Left ventricle myocardium superior (tissue), 1 donor: Measurements from ENCODE around the gene SLC22A16. TPM values are rescaled to one million over a fixed set of nuclear protein-coding genes. Genes with fewer than 3 reads are reported as not detected.
"Not testable (repeated sequence)": the region's sequence is repeated elsewhere in the genome, so short reads cannot be mapped to it uniquely, and the experiment has no call there.

Experiments
- ATAC-seq: fragments of 200-7000 bp; cut with Tn5 transposase; one replicate; pipeline ENCODE4 v1.9.1; 2020; ENCODE audit warnings: mild to moderate bottlenecking, moderate library complexity
- DNase-seq: peaks from one replicate; pipeline ENCODE4 v3.0.0-alpha.2; 2020
- intact Hi-C: fragments of 100-400 bp; cut with micrococcal nuclease; formaldehyde crosslinking; loops from one replicate; pipeline ENCODE4 v1.11.0; 2022
- total RNA-seq: library from RNA; stranded (reverse); fragmentation: NEBNext Ultra II Directional; extraction: Animal tissue kit (Norgen Biotek cat#: 25700); gene quantifications from one replicate; pipeline ENCODE4 v1.2.1, GENCODE V29; 2021
- donor health status: DM: no; HTN: yes; CAD: no; lungs with severe emphysema.

SLC22A16 gene
- total RNA-seq, 1 donor from 2014 or later, result not detected

- intact Hi-C loops, result no loop called here
- DNase-seq (no peak), ATAC-seq (peak; percentile 22)
These were observed 15.4 kb upstream of the SLC22A16 start for GRCh38 chr6:110491644-110492317.

DNA sequence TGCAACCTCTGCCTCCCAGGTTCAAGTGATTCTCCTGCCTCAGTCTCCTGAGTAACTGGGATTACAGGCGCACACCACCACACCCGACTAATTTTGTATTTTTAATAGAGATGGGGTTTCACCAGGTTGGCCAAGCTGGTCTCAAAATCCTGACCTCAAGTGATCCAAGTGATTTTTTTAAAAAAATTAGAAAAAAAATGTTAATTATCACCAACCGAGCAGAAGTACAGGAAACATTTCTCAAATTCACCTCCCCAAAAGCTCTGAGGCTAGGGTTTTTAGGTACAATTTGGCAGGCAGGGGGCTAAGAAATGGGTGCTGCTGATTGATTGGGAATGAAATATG lies 14.9 kb upstream of the SLC22A16 start:
- no peak for ATAC-seq
- no peak for DNase-seq
- intact Hi-C loops, result no loop called here

GRCh38 chr6:110490110-110490509 lies 13.7 kb upstream of the SLC22A16 start:
- ATAC-seq, result no peak
- DNase-seq, result no peak
- intact Hi-C loops, result no loop called here

- intact Hi-C loops, result no loop called here
- ATAC-seq, result no peak
These were observed 12.3 kb upstream of the SLC22A16 start for GRCh38 chr6:110488606-110489190.

DNA sequence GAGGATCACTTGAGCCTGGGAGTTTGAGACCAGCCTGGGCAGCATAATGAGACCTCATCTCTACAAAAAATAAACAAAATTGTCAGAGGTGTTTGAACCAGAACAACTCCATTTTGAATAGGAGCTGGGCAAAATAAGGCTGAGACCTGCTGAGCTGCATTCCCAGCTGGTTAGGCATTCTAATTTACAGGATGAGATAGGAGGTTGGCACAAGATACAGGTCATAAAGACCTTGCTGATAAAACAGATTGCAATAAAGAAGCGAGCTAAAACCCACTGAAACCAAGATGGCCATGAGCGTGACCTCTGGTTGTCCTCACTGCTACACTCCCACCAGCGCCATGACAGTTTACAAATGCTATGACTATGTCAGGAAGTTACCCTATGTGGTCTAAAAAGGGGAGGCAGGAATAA lies 11.6 kb upstream of the SLC22A16 start:
- DNase-seq, intact Hi-C loops, ATAC-seq: not testable (repeated sequence)

More at GRCh38 chr6:110488606-110489190, 12.3 kb upstream of the SLC22A16 start:
- no peak for DNase-seq

GRCh38 chr6:110486756-110487155 lies 10.3 kb upstream of the SLC22A16 start:
- intact Hi-C loops, result no loop called here
- no peak for DNase-seq
- no peak for ATAC-seq

DNA sequence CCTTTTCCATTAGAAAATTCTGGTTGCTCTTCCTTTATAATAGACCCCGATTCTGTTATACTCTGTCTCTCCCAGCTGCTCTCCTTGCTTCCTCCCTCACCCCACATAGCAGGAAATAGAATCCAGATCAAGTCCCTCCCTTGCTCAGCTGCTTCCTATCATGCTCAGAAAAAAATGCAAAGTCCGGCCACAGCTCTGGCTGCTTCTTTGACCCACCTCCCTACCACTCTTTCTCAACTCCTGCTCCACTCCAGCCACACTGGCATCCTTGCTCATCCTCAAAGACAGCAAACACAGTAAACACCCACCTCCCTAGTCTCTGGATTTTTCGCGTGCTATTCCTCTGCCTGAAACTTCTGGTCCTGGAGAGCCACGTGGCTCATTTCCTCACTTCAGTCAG lies 9.1 kb upstream of the SLC22A16 start:
- intact Hi-C loops, result no loop called here
- DNase-seq (no peak), ATAC-seq (no peak)

DNA sequence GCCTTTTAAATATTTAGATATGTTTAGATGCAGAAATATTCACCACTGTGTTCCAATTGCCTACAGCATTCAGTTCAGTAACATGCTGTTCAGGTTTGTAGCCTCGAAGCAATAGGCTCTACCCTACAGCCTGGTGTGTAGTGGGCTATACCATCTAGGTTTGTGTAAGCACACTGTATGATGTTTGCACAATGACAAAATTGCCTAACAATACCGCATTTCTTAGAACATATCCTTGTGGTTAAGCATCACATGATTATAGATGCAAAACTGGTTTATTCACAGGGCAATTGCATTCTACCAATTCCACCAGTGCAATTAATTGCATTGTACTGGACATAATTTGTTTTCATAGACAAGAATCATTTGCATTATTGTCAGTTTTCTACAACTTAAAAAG lies 7.9 kb upstream of the SLC22A16 start:
- ATAC-seq, result no peak
- intact Hi-C loops, result no loop called here
- no peak for DNase-seq

DNA sequence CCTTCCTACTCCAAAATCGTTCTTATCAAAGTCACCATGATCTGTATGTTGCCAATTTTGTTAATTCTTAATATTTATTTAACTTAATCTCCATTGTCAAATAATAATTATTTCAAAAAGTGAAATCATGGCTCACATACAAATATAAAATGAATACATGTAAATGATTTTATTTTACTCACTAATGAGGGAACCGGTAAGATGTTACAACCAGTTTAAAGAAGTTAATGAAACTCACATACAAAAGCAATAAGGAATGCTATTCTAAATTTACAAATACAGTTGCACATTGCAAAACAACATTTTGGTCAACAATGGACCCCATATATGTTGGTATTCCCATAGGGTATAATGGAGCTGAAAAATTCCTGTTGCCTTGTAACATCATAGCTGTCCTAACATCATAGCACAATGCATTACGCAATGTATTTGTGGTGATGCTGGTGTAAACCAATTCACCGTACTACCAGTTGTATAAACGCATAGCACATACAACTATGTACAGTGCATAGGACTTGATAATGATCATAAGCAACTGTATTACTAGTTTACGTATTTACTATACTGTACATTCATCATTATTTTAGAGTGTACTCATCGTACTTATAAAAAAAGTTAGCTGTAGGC lies 6.5 kb upstream of the SLC22A16 start:
- intact Hi-C loops, result no loop called here
- no peak for ATAC-seq

GRCh38 chr6:110481081-110481480 lies 4.7 kb upstream of the SLC22A16 start:
- ATAC-seq, result no peak
- intact Hi-C loops, result no loop called here
- DNase-seq, result no peak

More for the DNA sequence above, 6.5 kb upstream of the SLC22A16 start:
- no peak for DNase-seq

- ATAC-seq (peak; percentile 60), DNase-seq (no peak)
- intact Hi-C loops, result no loop called here
These were observed 1.3 kb downstream of the SLC22A16 start for GRCh38 chr6:110475066-110475653.

- DNase-seq (no peak), ATAC-seq (no peak)
- intact Hi-C loops, result no loop called here
These were observed 1.9 kb downstream of the SLC22A16 start for GRCh38 chr6:110474500-110474899.

DNA sequence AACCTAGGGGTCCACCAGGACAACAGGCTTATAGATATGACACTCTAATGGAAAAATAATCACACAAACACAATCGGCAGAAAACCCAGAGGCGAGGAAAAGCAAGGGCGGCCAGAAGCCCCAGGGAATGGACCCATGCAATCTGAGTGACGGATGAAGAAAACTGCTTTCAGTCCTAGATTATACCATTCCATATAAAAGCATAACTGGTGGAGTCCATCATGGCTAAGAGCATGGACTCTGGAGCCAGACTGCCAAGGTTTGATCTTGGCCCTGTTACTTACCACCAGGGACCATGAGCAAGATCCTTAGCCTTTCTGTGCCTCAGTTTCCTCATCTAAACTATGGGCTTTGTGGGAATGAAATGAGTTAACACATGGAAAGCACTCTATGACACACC lies 3.7 kb downstream of the SLC22A16 start:
- ATAC-seq, result no peak
- DNase-seq, result no peak
- intact Hi-C loops, result no loop called here

DNA sequence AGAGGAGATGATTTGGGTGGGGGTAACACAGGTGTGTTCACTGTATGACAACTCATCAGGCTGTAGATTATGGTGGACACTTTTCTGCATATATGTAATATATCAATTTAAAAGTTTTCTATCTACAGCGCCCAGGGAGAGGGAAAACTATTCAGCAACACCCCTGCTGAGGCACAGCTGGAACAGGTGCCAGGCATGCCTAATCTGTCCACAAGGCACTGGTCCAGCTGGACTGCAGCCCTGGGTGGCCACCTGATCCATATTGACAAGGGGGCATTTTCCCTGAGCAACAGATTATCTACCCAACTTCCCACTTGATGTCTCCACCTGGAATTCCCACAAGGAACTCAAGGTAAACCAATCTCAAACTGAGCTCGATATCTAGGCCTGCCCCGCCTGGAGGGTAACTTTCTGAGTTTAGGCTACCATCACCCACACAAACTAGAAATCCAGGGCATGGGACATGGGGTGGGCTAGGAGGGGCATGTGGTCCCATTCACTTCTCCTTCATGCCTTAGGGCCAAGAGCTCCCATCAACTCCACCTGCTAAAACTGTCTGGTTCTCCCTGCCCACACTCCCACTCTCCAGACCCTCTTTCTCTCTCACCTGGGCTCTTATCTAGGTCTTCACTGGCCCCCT lies 4.6 kb downstream of the SLC22A16 start:
- intact Hi-C loops, result no loop called here
- no peak for ATAC-seq
- no peak for DNase-seq

- DNase-seq, result no peak
- intact Hi-C loops, result no loop called here
- no peak for ATAC-seq
These were observed 7.7 kb downstream of the SLC22A16 start for GRCh38 chr6:110468731-110469130.

GRCh38 chr6:110467566-110468140 lies 8.8 kb downstream of the SLC22A16 start:
- ATAC-seq, result no peak
- no peak for DNase-seq
- intact Hi-C loops, result no loop called here

DNA sequence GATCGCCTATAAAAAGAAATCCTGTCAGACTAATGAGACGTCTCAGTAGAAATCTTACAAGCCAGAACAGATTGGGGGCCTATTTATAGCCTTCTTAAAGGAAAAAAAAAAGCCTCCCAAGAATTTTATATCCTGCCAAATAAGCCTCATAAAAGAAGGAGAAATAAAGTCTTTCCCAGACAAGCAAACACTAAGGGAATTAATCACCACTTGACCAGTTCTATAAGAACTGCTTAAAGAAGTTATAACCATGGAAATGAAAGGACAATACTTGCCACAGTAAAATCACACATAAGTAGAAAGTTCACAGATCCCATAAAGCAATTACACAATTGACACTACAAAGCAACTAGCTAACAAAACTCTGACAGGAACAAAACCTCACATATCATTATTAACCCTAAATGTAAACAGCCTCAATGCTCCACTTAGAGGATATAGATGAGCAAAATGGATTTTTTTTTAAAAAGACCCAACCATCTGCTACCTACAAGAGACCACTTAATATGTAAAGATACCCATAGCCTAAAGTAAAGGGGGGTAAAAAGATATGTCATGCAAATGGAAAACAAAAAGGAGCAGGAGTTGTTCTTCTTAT lies 13.4 kb downstream of the SLC22A16 start:
- DNase-seq (no peak), ATAC-seq (no peak)
- intact Hi-C loops, result no loop called here

GRCh38 chr6:110461376-110461775 lies 15.0 kb downstream of the SLC22A16 start:
- no peak for DNase-seq
- intact Hi-C loops, result no loop called here
- no peak for ATAC-seq

DNA sequence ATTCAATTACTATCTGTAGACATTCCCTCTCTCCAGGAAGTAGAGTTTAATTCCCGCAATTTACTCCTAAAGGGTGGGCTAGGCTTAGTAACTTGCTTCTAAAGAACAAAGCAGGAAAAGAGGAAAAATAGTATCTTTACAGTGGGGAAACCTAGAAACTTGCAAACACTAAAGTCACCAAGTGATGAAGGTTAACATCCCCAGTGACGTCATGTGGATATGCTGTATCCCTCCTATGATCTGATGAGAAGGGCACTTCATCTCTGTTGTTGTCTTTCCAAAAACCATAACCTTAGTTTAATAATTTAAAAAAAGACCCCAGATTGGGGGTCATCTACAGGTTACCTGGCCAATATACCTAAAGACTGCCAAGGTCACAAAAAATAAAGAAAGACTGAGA lies 17.3 kb downstream of the SLC22A16 start:
- intact Hi-C loops, result no loop called here
- DNase-seq, result no peak
- ATAC-seq, result no peak
